GM23338 (cell line): ENCODE data around the gene GPR31. TPM values are rescaled to one million over a fixed set of nuclear protein-coding genes. Genes with fewer than 3 reads are reported as not detected.

Source experiments
- ATAC-seq: fragments of 200-7000 bp; cut with Tn5 transposase; 3 replicates; pipeline ENCODE4 v1.9.1; 2020
- DNase-seq: peaks from one replicate; pipeline ENCODE4 v3.0.0-alpha.2; 2015; ENCODE audit warnings: low spot score
- H2AFZ ChIP-seq: fragments of 200-600 bp; sonication (generic); 2 replicates; pipeline ENCODE4 v1.8.0; 2016; ENCODE audit warnings: antibody characterized with exemption, mild to moderate bottlenecking, moderate library complexity
- H3F3A ChIP-seq: fragments of 200-600 bp; sonication (generic); replicated peaks from 2 replicates; pipeline ENCODE4 v1.8.0; 2017; ENCODE audit warnings: antibody characterized with exemption, mixed run types, low read depth
- H3K27ac ChIP-seq: fragments of 200-600 bp; sonication (generic); 2 replicates; pipeline ENCODE4 v1.6.1; 2016; ENCODE audit warnings: low read depth
- H3K27me3 ChIP-seq: fragments of 200-600 bp; sonication (generic); 2 replicates; pipeline ENCODE4 v1.8.0; 2016; ENCODE audit warnings: mild to moderate bottlenecking, mixed run types, moderate library complexity; ENCODE audit not compliant: insufficient read depth
- H3K36me3 ChIP-seq: fragments of 200-600 bp; sonication (generic); 2 replicates; pipeline ENCODE4 v1.8.0; 2016; ENCODE audit warnings: mild to moderate bottlenecking; ENCODE audit not compliant: insufficient read depth
- H3K4me1 ChIP-seq: fragments of 200-600 bp; sonication (generic); 2 replicates; pipeline ENCODE4 v1.8.0; 2016; ENCODE audit warnings: mild to moderate bottlenecking, moderate library complexity; ENCODE audit not compliant: insufficient read depth
- H3K4me2 ChIP-seq: fragments of 200-600 bp; sonication (generic); 2 replicates; pipeline ENCODE4 v1.7.1; 2017; ENCODE audit warnings: mixed run types
- H3K4me3 ChIP-seq: fragments of 200-600 bp; sonication (generic); 2 replicates; pipeline ENCODE4 v1.6.1; 2016; ENCODE audit warnings: mixed run types
- H3K79me2 ChIP-seq: fragments of 200-600 bp; sonication (generic); replicated peaks from 2 replicates; pipeline ENCODE4 v1.8.0; 2017; ENCODE audit warnings: mild to moderate bottlenecking; ENCODE audit not compliant: insufficient read depth
- H3K9me2 ChIP-seq: fragments of 200-600 bp; sonication (generic); 2 replicates; pipeline ENCODE4 v1.8.0; 2017; ENCODE audit not compliant: insufficient read depth
- H4K20me1 ChIP-seq: fragments of 200-600 bp; sonication (generic); replicated peaks from 2 replicates; pipeline ENCODE4 v1.8.0; 2017; ENCODE audit warnings: mild to moderate bottlenecking; ENCODE audit not compliant: insufficient read depth
- H3K27ac Mint-ChIP-seq: 2 replicates; pipeline ENCODE4 v1.8.0; 2020; ENCODE audit warnings: inconsistent platforms, mild to moderate bottlenecking, moderate library complexity, mixed read lengths
- H3K27me3 Mint-ChIP-seq: 3 replicates; pipeline ENCODE4 v1.8.0; 2022; ENCODE audit warnings: low read depth, mild to moderate bottlenecking, moderate library complexity, mixed read lengths, inconsistent platforms; ENCODE audit not compliant: insufficient read depth, poor library complexity
- H3K36me3 Mint-ChIP-seq: 3 replicates; pipeline ENCODE4 v1.8.0; 2021; ENCODE audit warnings: low read depth, mild to moderate bottlenecking, inconsistent platforms, moderate library complexity, mixed read lengths
- H3K4me1 Mint-ChIP-seq: 3 replicates; pipeline ENCODE4 v1.8.0; 2020; ENCODE audit warnings: mild to moderate bottlenecking, inconsistent platforms, mixed read lengths
- H3K4me3 Mint-ChIP-seq: 3 replicates; pipeline ENCODE4 v1.8.0; 2021; ENCODE audit warnings: moderate library complexity, mild to moderate bottlenecking, inconsistent platforms, mixed read lengths
- H3K9me3 Mint-ChIP-seq: 3 replicates; pipeline ENCODE4 v1.8.0; 2020; ENCODE audit warnings: moderate library complexity, mild to moderate bottlenecking, inconsistent platforms, mixed read lengths
- EZH2 ChIP-seq: fragments of 200-600 bp; sonication (generic); IDR thresholded peaks from one replicate; pipeline ENCODE4 v1.8.0; 2017; ENCODE audit warnings: antibody characterized with exemption, mild to moderate bottlenecking, low read depth; ENCODE audit not compliant: unreplicated experiment
- EZH2phosphoT487 ChIP-seq: fragments of 200-600 bp; sonication (generic); IDR thresholded peaks from one replicate; pipeline ENCODE4 v1.8.1; 2018; ENCODE audit warnings: antibody characterized with exemption; ENCODE audit not compliant: unreplicated experiment
- JUNB ChIP-seq: IDR thresholded peaks from one replicate; pipeline ENCODE4 v1.6.1; 2016; ENCODE audit warnings: antibody characterized with exemption; ENCODE audit not compliant: unreplicated experiment
- NANOG ChIP-seq: IDR thresholded peaks from 2 replicates; pipeline ENCODE4 v1.6.1; 2016; ENCODE audit warnings: antibody characterized with exemption, borderline replicate concordance
- POLR2AphosphoS5 ChIP-seq: IDR thresholded peaks from 2 replicates; pipeline ENCODE4 v1.6.1; 2016; ENCODE audit warnings: antibody characterized with exemption, low read depth
- STAT1 ChIP-seq: IDR thresholded peaks from one replicate; pipeline ENCODE4 v1.6.1; 2016; ENCODE audit warnings: antibody characterized with exemption; ENCODE audit not compliant: unreplicated experiment
- ZNF114 ChIP-seq: fragments of 250-450 bp; sonication (Bioruptor Pico); IDR thresholded peaks from 2 replicates; pipeline ENCODE4 v1.5.0; 2020; ENCODE audit warnings: mild to moderate bottlenecking, moderate library complexity
- ZNF331 ChIP-seq: fragments of 250-450 bp; sonication (Bioruptor Pico); IDR thresholded peaks from 2 replicates; pipeline ENCODE4 v1.5.0; 2020; ENCODE audit warnings: low read depth, mild to moderate bottlenecking, moderate library complexity
- polyA plus RNA-seq: library from polyadenylated mRNA; unstranded; fragments of >200 nt; fragmentation: Nextera tagmentation; extraction: Ambion mirVana; gene quantifications from 2 replicates; pipeline ENCODE4 v1.2.1, GENCODE V29; 2016
- total RNA-seq: library from RNA; depleted of rRNA; stranded (reverse); fragments of >200 nt; shearing (Covaris generic); gene quantifications from 2 replicates; pipeline ENCODE4 v1.2.3, GENCODE V29; 2014
- TF ChIP-seq, protein P1 (sequence below): IDR thresholded peaks from 2 replicates; pipeline ENCODE4 v1.6.1; 2016; ENCODE audit warnings: antibody characterized with exemption
- TF ChIP-seq, protein P2 (sequence below): fragments of 250-450 bp; sonication (Bioruptor Pico); IDR thresholded peaks from 2 replicates; pipeline ENCODE4 v1.5.0; 2020; ENCODE audit warnings: mild to moderate bottlenecking, moderate library complexity

GPR31 gene
- total and polyA plus RNA-seq, 2 experiments from 2014 or later, result not detected

DNA sequence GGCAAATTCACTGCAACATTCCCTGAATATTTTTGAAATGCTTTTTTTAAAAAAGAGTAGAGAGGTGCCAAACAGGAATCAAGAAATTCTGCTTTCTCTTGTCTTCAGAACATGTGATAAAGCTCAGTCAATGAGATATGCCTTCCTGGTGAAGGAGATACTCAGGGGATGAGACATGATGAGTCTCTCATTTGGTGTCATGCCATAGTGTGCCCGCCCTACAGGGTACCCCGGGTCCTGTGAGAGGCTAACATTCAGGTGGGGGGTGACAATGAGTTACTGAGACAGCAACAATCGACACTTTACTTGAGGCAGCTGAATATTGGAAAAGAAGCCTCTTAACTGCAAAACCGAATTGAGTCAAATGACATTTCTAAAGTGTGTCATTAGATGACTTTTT is 28.2 kb downstream of the GPR31 start (continued):
- TF ChIP-seq, protein P1, sequence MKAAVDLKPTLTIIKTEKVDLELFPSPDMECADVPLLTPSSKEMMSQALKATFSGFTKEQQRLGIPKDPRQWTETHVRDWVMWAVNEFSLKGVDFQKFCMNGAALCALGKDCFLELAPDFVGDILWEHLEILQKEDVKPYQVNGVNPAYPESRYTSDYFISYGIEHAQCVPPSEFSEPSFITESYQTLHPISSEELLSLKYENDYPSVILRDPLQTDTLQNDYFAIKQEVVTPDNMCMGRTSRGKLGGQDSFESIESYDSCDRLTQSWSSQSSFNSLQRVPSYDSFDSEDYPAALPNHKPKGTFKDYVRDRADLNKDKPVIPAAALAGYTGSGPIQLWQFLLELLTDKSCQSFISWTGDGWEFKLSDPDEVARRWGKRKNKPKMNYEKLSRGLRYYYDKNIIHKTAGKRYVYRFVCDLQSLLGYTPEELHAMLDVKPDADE, result no peak
- TF ChIP-seq ZNF114 (CRISPR knock-in tag) (no peak), NANOG (no peak), STAT1 (no peak), EZH2 (no peak)

DNA sequence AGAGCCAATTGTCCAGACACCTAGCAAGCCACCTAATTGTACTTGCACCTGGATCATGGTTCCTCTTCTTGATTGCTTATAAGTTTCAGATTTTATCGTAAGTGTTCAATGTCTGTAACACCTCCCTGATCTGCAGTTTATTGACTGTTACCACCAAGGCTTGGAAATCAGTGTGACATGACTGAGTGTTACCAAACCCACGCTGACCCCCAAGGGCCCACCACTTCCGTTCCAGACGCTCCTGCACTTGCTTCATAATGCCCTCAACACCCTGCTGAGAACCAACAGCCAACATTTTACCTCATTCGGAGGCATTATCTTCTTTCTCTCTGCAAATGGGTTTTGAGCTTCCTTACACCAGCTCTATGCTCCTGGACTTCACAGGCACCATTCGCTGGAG is 28.6 kb downstream of the GPR31 start:
- Histone ChIP-seq H3K9me2 (no peaks in the 10 kb centered on the region), H3K27me3 (no peaks in the 10 kb centered on the region), H3K4me3 (no peak overlapping the region), H3K36me3 (no peaks in the 10 kb centered on the region), H3K27ac (no peak overlapping the region), H4K20me1 (no peaks in the 10 kb centered on the region), H3F3A (no peaks in the 10 kb centered on the region), H3K79me2 (no peaks in the 10 kb centered on the region; the same call in 1 of the 2 replicates), H3K4me2 (no peak overlapping the region), H2AFZ (no peak overlapping the region), H3K4me1 (no peaks in the 10 kb centered on the region)
- no peak overlapping the region for H3K27ac Mint-ChIP-seq
- no peak for ATAC-seq
- TF ChIP-seq EZH2 (no peak), POLR2AphosphoS5 (no peak), EZH2phosphoT487 (no peak), JUNB (no peak), STAT1 (no peak), ZNF331 (CRISPR knock-in tag) (no peak)
- TF ChIP-seq, protein P2, sequence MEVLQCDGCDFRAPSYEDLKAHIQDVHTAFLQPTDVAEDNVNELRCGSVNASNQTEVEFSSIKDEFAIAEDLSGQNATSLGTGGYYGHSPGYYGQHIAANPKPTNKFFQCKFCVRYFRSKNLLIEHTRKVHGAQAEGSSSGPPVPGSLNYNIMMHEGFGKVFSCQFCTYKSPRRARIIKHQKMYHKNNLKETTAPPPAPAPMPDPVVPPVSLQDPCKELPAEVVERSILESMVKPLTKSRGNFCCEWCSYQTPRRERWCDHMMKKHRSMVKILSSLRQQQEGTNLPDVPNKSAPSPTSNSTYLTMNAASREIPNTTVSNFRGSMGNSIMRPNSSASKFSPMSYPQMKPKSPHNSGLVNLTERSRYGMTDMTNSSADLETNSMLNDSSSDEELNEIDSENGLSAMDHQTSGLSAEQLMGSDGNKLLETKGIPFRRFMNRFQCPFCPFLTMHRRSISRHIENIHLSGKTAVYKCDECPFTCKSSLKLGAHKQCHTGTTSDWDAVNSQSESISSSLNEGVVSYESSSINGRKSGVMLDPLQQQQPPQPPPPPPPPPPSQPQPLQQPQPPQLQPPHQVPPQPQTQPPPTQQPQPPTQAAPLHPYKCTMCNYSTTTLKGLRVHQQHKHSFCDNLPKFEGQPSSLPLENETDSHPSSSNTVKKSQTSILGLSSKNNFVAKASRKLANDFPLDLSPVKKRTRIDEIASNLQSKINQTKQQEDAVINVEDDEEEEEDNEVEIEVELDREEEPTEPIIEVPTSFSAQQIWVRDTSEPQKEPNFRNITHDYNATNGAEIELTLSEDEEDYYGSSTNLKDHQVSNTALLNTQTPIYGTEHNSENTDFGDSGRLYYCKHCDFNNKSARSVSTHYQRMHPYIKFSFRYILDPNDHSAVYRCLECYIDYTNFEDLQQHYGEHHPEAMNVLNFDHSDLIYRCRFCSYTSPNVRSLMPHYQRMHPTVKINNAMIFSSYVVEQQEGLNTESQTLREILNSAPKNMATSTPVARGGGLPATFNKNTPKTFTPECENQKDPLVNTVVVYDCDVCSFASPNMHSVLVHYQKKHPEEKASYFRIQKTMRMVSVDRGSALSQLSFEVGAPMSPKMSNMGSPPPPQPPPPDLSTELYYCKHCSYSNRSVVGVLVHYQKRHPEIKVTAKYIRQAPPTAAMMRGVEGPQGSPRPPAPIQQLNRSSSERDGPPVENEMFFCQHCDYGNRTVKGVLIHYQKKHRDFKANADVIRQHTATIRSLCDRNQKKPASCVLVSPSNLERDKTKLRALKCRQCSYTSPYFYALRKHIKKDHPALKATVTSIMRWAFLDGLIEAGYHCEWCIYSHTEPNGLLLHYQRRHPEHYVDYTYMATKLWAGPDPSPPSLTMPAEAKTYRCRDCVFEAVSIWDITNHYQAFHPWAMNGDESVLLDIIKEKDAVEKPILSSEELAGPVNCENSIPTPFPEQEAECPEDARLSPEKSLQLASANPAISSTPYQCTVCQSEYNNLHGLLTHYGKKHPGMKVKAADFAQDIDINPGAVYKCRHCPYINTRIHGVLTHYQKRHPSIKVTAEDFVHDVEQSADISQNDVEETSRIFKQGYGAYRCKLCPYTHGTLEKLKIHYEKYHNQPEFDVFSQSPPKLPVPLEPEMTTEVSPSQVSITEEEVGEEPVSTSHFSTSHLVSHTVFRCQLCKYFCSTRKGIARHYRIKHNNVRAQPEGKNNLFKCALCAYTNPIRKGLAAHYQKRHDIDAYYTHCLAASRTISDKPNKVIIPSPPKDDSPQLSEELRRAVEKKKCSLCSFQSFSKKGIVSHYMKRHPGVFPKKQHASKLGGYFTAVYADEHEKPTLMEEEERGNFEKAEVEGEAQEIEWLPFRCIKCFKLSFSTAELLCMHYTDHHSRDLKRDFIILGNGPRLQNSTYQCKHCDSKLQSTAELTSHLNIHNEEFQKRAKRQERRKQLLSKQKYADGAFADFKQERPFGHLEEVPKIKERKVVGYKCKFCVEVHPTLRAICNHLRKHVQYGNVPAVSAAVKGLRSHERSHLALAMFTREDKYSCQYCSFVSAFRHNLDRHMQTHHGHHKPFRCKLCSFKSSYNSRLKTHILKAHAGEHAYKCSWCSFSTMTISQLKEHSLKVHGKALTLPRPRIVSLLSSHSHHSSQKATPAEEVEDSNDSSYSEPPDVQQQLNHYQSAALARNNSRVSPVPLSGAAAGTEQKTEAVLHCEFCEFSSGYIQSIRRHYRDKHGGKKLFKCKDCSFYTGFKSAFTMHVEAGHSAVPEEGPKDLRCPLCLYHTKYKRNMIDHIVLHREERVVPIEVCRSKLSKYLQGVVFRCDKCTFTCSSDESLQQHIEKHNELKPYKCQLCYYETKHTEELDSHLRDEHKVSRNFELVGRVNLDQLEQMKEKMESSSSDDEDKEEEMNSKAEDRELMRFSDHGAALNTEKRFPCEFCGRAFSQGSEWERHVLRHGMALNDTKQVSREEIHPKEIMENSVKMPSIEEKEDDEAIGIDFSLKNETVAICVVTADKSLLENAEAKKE (CRISPR knock-in tag), result no peak
- H3K4me1 Mint-ChIP-seq, result no peaks in the 10 kb centered on the region; the same call in 2 of the 3 replicates
- peaks cover 3% of the 10 kb centered on the region for H3K27me3 Mint-ChIP-seq
- no peaks in the 10 kb centered on the region for H3K9me3 Mint-ChIP-seq
- H3K4me3 Mint-ChIP-seq, result no peak overlapping the region
- no peaks in the 10 kb centered on the region for H3K36me3 Mint-ChIP-seq
- no peak for DNase-seq
